Fibroblast of skin of scalp (primary cell): ENCODE measurements around the gene CFAP53.
"Not testable (repeated sequence)": the region's sequence is repeated elsewhere in the genome, so short reads cannot be mapped to it uniquely, and the experiment has no call there.

ENCODE experiments used
- DNase-seq: peaks from one replicate; pipeline ENCODE4 v3.0.0-alpha.2; 2013

The CFAP53 gene

DNA sequence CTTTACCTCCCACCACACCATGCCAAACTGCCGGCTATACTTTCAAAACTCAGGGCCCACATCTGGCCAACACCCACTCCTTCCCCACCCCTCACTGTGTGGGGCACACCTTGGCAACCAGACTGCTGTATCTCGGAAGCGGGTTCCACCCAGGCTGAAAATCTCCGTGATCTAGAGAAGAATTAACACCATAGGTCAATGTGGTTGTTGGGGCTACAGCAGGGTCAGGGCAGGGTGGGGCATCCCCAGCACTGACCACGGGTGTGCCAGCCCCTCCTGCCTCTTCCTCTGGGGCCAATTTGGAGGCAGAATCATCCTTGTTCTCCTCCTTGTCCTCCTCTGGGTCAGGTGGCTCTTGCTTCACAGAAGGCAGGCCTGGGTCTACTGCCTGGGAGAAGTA is 6.3 kb upstream of the CFAP53 start:
- DNase-seq, result no peak

DNA sequence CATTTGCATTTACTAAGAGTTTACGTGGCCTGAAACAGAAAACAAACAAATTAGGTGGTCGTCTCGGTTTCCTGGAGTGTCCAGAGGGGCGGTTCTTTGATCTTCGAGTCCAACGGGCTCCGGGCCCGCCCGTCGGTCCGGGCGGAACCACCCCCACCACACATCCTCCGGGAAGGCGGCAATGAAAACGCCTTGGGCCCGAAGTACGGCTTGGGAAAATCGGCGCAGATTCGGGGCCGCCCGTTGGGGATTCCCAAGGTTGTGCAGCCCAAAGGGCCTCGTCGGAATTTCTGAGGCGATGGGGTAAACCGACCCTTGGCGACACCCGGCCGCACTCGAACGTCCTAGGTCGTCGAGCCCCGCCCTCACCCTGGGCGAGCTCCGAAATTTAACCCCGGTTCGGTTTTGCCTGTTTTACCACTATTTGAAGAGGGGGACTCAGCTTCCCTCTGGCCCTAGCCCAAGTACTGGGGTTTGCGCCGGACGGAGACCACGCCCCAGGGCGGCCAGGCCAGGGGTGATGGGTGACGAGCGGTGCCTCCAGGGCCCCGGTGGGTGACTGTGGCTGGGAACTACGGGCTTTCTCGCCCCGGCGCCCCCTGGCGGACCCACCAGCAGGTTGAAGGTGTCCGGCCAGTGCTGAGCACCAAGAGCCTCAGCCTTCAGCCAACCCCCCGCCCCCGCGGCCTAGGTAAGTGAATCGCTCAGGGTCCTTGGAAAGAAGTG is 1.9 kb upstream of the CFAP53 start:
- peak; percentile 64 for DNase-seq

DNA sequence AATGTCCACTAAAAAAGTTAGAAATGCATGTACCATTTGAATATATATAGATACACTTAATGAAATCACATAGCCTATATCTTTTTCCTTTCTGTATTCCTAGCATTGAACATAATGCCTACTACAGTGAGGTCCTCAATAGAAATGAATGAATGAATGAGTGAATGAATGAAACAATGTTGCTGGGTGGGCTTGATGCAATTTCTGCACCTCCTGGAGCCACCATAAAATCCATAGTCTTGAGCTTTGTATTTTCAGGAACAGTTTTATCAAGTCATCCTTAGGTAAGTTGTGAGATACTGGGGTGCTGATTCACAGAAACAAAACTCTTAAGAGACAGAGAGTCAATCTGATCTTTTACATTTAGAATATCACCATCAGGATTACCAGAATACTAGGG is 3.3 kb downstream of the CFAP53 start:
- no peak for DNase-seq

DNA sequence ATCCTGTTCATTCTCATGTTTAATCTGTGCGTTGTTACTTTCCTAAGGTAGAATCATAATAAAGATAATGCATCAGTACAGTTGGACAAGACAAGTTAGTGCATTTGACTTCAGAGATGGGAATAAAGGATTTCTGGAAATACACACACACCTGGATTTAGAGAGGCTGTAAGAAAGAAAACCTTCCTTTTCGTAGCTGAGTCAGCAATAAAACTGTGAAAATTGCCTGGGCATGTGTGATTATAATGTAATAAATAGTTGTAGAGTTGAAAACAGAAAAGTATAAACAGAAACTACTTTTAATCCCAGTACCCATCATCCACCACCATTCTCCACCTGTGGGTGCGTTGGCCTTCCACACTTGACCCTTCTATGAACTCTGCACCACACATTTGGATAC is 15.4 kb downstream of the CFAP53 start:
- no peak for DNase-seq

DNA sequence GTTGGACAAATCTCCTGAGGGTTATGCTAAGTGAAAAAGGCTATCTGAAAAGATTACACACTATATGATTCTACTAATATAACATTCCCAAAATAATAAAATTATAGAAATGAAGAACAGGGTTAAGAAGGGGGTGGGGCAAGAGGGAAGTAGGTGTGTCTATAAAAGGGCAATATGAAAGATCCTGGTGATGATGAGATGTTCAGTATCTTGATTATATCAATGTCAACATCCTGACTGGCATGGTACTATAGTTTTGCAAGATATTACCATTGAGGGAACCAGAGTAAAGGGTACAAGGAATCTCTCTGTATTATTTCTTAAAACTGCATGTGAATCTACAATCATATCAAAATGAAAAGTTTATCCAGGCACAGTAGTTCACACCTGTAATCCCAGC is 16.7 kb downstream of the CFAP53 start:
- no peak for DNase-seq

DNA sequence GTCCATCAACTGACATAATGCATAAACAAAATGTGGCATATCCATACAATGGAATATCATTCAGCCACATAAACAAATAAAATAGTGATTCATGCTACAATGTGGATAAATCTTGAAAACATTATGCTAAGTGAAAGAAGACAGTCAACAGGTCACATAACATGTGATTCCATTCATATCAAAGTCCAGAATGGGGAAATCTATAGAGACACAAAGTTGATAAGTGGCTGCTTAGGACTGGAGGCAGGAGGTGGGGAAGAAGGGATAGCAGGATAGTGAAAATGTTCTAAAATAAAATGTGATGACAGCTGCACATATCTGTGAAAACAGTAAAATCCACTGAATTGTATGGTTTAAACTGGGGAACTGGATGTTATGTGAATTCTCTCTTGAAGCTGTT is 18.7 kb downstream of the CFAP53 start:
- no peak for DNase-seq

DNA sequence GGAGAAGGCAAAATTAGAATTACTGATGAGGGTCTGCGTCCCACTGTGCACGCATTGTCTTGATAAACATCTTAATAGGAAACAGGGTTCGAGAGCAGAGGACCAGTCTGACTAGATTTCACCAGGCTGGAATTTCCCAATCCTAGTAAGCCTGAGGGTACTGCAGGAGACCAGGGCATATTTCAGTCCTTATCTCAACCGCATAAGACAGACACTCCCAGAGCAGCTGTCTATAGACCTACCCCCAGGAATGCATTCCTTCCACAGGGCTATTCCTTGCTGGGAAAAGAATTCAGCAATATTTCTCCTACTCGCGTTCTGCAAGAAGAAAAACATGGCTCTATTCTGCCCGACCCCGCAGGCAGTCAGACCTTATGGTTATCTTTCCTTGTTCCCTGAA is 24.5 kb downstream of the CFAP53 start:
- not testable (repeated sequence) for DNase-seq

DNA sequence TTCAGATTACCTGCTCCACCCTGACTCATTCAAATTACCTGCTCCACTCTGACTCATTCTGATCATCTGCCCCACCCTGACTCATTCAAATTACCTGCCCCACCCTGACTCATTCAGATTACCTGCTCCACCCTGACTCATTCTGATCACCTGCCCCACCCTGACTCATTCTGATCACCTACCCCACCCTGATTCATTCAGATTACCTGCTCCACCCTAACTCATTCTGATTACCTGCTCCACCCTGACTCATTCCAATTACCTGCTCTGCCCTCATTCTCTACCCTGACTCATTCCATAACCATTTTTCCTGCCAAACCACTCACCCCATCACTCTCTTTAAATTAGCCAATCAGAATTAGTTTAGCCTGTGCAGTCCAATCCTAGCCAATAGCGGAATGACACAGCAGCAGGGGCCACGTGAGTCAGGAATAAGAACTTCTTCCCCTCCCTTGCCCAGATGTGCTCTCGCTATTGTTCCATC is 26.2 kb downstream of the CFAP53 start:
- DNase-seq, result no peak

DNA sequence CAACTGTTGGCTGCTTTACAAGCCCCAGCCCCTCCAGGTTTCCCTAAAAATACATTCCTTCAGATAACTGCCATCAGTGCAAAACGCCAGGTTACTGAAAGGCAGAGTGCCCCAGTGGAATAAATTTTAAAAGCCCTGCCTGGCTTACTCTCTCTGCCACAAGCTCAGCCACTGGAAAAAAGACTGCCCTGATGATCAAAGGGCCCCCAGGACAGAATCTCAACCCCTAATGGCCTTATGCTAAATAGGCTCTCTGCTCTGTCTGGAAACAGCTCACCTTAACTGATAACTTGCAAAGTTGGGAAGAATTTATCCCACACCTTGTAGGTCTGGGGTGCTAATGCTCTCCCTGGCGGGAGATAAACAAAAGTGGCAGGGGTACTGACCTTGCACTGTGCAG is 33.9 kb downstream of the CFAP53 start:
- no peak for DNase-seq

DNA sequence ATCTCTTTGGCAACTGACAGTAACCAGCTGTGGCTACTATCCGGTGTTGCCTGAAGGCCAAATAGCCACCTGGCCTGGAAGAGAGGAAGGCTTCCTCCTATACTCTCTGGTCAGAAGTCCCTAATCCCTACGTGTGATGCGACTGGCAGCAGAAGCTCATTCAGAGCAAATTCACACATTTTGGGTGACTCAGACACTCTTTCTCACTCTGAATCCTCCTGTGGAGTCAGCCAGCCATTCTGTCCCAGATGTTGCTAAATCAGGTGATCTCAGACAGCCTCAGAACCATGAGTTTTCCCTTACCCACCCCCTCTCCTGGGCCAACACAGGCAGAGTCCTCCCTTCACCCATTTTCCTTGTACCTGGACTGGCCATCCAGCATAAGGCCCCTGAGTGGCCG is 34.7 kb downstream of the CFAP53 start:
- DNase-seq, result no peak

DNA sequence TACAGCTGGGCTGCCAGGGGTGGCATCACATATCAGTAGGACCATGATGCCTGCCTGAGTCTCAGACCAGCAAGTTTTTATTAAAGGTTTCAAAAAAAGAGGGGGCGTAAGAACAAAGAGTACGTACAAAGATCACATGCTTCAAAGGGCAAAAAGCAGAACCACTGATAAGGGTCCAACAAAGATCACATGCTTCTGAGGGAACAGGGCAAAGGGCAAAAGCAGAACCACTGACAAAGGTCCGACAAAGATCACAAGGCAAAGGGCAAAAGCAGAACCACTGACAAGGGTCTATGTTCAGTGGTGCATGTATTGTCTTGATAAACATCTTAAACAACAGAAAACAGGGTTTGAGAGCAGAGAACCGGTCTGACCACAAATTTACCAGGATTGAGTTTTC is 46.0 kb downstream of the CFAP53 start:
- not testable (repeated sequence) for DNase-seq

DNA sequence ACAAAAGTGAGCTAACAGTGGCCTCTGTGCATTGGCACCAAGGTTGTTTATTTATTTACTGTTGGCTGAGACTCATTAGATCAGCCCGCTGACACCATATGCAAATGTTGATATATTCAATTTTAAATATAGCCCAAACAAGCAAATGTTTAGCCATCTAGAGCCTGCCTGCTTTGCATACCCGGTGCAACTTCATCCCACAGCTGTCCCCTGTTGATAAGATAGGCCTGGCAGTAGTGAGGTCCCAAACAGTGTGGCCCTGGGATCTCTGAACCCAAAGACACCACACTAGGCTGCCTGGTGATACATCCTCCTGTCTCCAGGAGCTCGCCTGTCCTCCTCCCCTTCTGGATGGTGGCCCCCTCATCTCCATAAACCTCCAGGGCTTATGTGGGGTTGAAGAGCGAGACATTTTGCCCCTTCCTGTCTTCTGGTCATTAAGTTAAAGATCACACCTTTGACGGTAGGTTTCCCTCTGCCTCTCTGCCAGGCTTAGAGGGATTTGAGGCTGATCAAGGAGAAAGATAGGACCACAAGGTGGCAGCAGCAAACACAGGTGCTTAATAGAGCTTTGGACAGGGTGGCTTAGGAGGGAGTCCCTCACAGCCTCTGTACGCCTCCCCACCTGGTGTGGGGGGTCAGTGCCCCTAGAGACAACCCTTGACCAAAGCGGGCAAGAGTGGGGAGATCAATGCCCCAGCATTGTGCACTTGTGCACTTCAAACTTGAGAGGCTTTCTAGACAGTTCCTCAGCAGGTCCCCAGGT is 47.7 kb downstream of the CFAP53 start:
- no peak for DNase-seq

DNA sequence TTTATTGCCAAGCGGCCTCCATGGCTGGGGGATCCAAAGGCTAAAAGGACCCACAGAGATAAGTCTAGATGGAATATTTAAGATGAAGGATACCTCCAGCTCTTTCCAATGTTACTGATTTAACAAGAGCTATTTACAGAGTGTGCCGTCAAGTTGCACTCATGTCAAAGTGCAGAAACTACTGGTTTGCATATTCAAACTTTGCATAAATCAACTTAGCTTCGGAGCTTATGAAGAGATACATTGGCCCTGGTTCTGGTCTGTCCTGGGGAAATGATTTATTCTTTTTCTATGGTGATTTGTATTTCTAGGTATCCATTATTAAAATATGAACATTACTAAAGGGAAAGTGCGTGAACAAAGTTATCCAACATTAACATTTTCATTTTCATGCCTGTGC is 57.0 kb downstream of the CFAP53 start:
- no peak for DNase-seq

DNA sequence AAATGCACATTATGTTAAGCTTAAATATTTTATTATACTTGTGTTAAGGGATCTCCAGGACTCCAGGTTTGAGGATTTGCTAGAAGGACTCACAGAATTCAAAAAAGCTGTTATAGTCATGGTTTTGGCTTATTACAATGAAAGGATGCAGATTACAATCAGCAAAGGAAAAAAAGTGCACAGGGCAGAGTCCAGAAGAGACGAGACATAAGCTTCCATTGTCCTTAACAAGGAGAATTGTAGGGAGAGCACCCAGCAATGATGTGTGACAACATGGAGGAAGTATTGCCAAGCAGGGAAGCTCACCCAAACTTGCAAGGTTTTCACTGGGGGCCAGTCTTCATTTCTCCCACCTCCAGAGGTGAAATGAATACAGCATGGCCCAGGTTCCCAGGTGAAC is 58.6 kb downstream of the CFAP53 start:
- no peak for DNase-seq

DNA sequence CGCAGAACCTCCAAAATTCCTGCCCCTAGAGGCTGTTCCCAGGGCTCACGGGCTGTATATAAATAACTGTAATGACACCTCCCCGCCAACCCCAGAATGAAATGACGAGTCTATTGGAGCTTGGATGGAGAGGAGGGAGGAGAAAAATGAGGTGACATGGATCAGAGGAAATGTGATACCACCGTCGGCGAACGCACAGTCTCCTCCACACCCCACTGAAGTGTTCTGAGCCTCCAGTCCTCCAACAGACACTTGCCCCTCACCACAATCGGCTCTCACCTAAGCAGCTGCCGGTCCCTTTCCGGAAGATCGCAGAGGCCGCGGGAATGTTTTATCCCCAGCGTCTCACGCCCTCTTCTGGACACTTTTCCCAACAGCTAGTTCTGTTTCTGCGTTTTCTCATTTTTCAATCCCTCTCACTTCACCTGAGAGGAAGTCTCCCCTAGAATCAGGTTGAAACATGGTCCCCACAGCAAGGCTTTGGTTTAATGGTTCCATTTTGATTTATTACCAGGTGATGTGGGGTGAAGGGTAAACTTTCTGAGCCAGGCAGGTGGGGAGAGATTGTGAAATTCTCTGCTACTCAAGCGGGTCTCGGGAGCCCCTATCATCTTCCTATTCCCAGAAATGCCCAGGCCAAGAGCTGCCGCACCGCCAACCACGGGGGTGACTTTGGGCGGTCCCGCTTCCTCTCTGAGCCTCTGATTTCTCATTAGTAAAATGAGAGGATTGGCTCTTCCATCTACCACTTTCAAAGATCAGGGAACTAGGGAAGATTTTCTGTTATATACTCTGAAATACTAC is 62.3 kb downstream of the CFAP53 start:
- peak; percentile 25 for DNase-seq

DNA sequence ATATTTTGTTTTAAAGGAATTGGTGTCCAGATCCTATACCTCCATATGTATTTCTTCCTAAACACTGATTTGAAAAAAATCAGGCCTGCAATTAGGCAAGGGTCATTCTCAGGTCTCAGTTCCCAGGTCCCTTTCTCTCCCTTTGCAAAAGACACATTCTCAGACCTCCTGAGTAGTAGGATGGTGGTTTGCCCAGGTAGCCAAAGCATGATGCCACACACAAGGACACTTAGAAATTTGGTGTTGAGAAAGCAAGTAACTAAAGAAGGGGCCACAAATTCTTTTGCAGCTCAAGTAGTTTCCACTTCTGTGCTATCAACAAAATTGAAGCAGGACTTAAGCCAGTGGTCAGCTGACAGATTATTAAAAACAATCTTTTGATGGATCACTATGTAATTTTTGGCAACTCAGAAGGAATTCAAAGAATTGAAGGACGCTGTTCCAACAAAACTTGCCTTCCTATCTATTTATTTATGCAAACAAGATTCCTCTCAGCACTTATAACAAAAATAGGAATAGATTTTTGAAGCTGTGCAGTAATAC is 64.7 kb downstream of the CFAP53 start:
- no peak for DNase-seq

DNA sequence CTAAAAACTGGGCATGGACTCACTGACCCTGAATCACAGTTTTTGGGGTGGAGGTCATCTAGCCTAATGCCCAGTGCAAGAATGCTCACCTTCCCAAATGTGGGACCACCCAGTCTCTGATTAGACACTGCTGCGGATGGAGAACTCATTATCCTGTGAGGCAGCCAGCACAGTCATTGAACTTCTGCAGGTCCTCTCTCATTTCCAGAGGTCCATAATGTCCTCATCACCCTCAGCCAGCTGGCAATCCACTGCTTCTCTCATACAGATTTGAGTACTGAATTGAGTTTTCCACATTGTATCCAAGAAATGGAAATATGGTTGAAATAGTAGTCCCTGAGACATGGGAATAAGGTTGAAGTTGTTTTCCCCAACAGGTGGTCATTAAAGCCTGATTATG is 66.4 kb downstream of the CFAP53 start:
- DNase-seq, result no peak

DNA sequence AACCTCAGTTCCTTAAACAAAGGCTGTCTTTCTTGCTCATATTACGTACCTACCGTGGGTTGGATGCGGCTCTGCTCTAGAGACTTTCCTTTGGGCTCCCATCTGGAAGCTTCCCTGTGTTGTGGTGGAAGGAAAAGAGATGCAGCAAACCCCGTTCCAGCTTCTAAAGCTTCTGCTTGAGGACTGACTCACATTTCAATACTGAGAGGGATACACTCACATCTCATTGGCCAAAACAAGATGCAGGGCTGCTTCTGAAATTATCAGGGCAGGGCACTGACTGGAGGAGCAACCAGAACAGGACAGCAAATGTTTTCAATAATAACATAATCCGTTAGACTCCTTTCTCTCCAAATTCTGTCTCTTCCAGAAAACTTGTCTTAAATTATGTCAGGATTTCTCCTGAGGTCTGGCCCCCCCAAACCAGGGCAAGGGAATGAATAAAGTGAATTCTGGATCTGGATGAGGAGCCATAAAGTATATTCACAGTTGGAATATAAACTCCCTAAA is 66.9 kb downstream of the CFAP53 start:
- DNase-seq, result no peak

DNA sequence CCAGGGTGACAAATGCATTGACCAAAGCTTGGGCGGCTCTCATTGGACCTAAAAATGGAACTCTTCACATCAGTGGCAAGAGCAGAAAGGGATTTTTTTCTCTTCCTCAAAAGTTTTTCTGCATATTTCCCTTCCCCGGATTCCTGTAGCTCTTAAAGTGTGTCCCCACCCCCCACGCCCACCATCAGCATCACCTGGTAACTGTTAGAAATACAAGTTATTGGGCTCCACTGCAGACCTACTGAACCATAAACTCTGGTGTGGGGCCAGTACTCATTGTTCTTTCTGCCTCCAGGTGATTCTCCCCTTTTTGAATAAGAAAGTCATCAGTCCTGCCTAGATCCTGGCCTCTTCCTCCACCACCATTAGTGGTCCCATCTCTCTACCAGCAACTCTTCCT is 70.0 kb downstream of the CFAP53 start:
- DNase-seq, result no peak

DNA sequence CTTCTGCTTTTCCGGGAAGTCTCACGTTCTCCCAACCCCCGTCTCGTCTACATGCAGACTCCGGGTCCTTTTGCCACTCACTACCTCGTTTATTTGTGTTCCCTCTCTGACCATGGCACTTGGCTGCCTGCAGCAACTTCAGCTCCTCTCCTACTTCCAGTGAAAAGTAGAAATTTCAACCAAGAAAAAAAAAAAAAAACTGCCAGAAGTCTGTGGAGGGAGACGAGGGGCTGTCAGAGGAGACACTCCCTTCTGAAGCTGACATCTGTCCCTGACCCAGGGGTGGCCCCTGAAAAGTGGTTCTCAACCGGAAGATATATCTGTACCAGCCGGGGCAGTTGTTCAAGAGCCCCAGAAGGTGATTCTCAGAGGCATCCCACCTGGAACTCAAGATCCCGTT is 70.6 kb downstream of the CFAP53 start:
- DNase-seq, result no peak

DNA sequence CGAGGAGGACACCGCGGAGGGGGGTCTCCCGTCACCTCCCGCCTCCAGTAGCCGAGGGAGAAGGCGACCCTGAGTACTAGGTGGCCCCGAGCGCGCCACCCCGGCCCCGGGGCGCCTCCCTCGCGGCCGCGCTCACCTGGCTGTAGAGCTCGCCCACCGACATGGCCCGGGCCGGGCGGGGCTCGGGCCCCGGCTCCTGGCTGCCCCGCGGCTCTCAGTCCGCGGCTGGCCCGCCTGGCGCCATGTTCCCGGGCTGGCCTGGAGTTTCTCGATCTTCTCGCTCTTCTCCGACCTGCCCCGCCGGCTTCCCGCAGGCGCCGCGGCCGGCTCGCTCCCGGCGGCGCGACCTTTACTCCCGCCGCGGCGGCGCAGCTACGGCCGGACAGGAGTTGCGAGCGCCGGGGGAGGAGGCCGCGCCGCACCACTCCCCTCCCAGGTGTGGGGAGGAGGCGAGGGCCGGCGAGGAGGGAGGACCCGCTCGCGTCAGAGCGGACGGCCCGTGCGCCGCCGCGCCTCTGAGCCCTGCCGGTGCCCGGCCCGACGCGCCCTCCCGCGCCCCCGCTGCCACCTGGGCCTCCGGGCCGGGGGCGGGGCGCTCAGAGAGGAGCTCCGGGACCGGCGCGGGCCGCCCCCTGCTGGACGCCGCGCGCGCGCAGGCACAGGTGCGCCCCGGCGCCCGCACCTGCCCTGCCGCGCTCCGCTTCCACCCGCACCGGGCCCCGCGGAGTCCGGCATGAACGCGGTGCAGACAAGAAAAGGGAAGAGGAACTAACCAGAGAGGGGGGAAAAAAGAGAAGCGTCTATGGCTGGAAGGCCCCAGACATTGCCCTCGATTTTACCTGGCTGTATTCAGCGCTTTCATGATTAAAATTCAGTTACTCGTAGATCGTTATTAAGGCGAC is 71.4 kb downstream of the CFAP53 start, which contains the start of gene MYO5B:
Gene MYO5B, minus strand, starts transcription at position 517 of the 902 bp plus-strand sequence. Its CDS starts 354 bp downstream, at position 163.
- DNase-seq, result no peak
